ENCODE results near the gene THRAP3.
A peak's percentile ranks its signal among the peaks of the same experiment; 100 is the strongest.
"Not testable (repeated sequence)": the region's sequence is repeated elsewhere in the genome, so short reads cannot be mapped to it uniquely, and the experiment has no call there.

Gene THRAP3

GRCh38 chr1:36222481-36223380 is 1.5 kb upstream of the THRAP3 start:
- TF ChIP-seq POLR2A (IDR thresholded peaks at IDR 0.05; ENCODE audit: low read depth, low read length): no peak
- DNase-seq (ENCODE audit: insufficient read length, low spot score) (no peak), FAIRE-seq (no peak)

GRCh38 chr1:36223381-36223995 is 755 bp upstream of the THRAP3 start:
- TF ChIP-seq POLR2A (IDR thresholded peaks at IDR 0.05; ENCODE audit: low read depth, low read length): no peak
- no peak for FAIRE-seq
- DNase-seq (ENCODE audit: insufficient read length, low spot score): no peak

- DNase-seq (ENCODE audit: insufficient read length, low spot score) (peak; percentile 79), FAIRE-seq (no peak)
- no peak for TF ChIP-seq POLR2A (IDR thresholded peaks at IDR 0.05; ENCODE audit: low read depth, low read length)
Observed at GRCh38 chr1:36224537-36225282, 467 bp downstream of the THRAP3 start.

GRCh38 chr1:36225283-36225899 is 1.1 kb downstream of the THRAP3 start:
- FAIRE-seq (no peak), DNase-seq (ENCODE audit: insufficient read length, low spot score) (no peak)
- no peak for TF ChIP-seq POLR2A (IDR thresholded peaks at IDR 0.05; ENCODE audit: low read depth, low read length)

GRCh38 chr1:36230279-36230678 is 6.0 kb downstream of the THRAP3 start:
- DNase-seq (ENCODE audit: insufficient read length, low spot score); FAIRE-seq: not testable (repeated sequence)

GRCh38 chr1:36231191-36231590 is 6.9 kb downstream of the THRAP3 start:
- TF ChIP-seq POLR2A (IDR thresholded peaks at IDR 0.05; ENCODE audit: low read depth, low read length): no peak
- DNase-seq (ENCODE audit: insufficient read length, low spot score): no peak
- FAIRE-seq: no peak

GRCh38 chr1:36232212-36233095 is 8.2 kb downstream of the THRAP3 start:
- no peak for DNase-seq (ENCODE audit: insufficient read length, low spot score)
- TF ChIP-seq POLR2A (IDR thresholded peaks at IDR 0.05; ENCODE audit: low read depth, low read length): no peak
- FAIRE-seq: no peak

GRCh38 chr1:36236302-36236701 is 12.1 kb downstream of the THRAP3 start:
- DNase-seq (ENCODE audit: insufficient read length, low spot score) (no peak), FAIRE-seq (no peak)
- no peak for TF ChIP-seq POLR2A (IDR thresholded peaks at IDR 0.05; ENCODE audit: low read depth, low read length)

- peak; percentile 20 for FAIRE-seq
- no peak for TF ChIP-seq POLR2A (IDR thresholded peaks at IDR 0.05; ENCODE audit: low read depth, low read length)
- DNase-seq (ENCODE audit: insufficient read length, low spot score): no peak
Observed at GRCh38 chr1:36238433-36238832, 14.2 kb downstream of the THRAP3 start.

- FAIRE-seq (no peak), DNase-seq (ENCODE audit: insufficient read length, low spot score) (no peak)
- no peak for TF ChIP-seq POLR2A (IDR thresholded peaks at IDR 0.05; ENCODE audit: low read depth, low read length)
Observed at GRCh38 chr1:36239941-36240637, 15.8 kb downstream of the THRAP3 start.

- FAIRE-seq (no peak), DNase-seq (ENCODE audit: insufficient read length, low spot score) (no peak)
- no peak for TF ChIP-seq POLR2A (IDR thresholded peaks at IDR 0.05; ENCODE audit: low read depth, low read length)
Observed at GRCh38 chr1:36247538-36247937, 23.3 kb downstream of the THRAP3 start.

- FAIRE-seq: peak; percentile 91
- TF ChIP-seq POLR2A (IDR thresholded peaks at IDR 0.05; ENCODE audit: low read depth, low read length): no peak
- no peak for DNase-seq (ENCODE audit: insufficient read length, low spot score)
Observed at GRCh38 chr1:36248250-36248894, 24.1 kb downstream of the THRAP3 start.
